SK-N-MC (cell line): ENCODE data around the gene HTRA1.

Experiments used
- EZH2 ChIP-seq: fragments of 200-600 bp; sonication (generic); IDR thresholded peaks from one replicate; pipeline ENCODE4 v1.6.1; 2017; ENCODE audit warnings: antibody characterized with exemption
- FOXP2 ChIP-seq: optimal IDR thresholded peaks from 2 replicates; pipeline ENCODE3; 2011; ENCODE audit warnings: mild to moderate bottlenecking, moderate library complexity; ENCODE audit not compliant: insufficient read depth; ENCODE audit errors: extremely low read length, control extremely low read depth
- POLR2AphosphoS5 ChIP-seq: IDR thresholded peaks from 2 replicates; pipeline ENCODE4 v1.6.1; 2012; ENCODE audit warnings: mild to moderate bottlenecking, low read depth, low read length, borderline replicate concordance

DNA sequence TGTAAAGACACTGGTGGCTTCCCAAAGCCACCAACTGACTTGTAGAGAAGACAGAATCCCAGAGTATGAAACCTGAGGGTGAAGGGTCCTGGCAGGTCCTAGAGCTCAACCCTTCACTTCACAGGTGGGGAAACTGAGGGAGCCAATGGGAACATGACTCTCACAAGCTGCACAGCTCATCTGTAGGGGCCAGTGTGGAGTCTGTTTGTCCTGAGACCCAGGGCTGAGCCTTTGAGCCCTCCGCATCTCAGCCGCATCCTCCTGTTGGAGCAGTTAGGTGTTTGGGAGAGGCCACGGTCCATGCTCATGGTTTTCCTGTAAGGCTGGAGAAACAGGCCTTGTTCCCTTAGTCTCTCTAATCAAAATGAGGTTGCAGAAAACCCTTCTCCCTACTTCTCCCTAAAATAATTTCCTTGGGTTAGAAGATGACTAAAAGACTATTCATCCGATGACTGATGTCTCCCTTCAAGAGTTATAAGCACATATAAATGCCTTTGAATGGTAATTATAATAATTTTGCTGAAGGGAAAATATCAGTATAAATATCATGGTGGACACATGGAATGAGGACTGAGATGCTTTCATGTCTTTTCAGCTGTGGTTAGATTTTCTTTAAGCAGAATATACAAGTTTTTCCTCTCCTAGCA lies 10.3 kb downstream of the HTRA1 start:
- TF ChIP-seq EZH2 (no peak), POLR2AphosphoS5 (no peak), FOXP2 (no peak)
